GM18858 (cell line): ENCODE results near the gene CST5.
"Not testable (repeated sequence)": the region's sequence is repeated elsewhere in the genome, so short reads cannot be mapped to it uniquely, and the experiment has no call there.

Source experiments
- ATAC-seq: cut with Tn5 transposase; IDR thresholded peaks from one replicate; pipeline ENCODE4 v1.9.1; 2021; ENCODE audit not compliant: unreplicated experiment

The CST5 gene

GRCh38 chr20:23856736-23857135 lies 22.8 kb downstream of the CST5 start:
- ATAC-seq, result no peak

GRCh38 chr20:23856226-23856625 lies 23.3 kb downstream of the CST5 start:
- no peak for ATAC-seq

- no peak for ATAC-seq
These were observed 37.9 kb downstream of the CST5 start for GRCh38 chr20:23841693-23842092.

- ATAC-seq, result no peak
These were observed 43.8 kb downstream of the CST5 start for GRCh38 chr20:23835716-23836115.

GRCh38 chr20:23832775-23833513 lies 46.6 kb downstream of the CST5 start:
- no peak for ATAC-seq

GRCh38 chr20:23831961-23832360 lies 47.6 kb downstream of the CST5 start:
- not testable (repeated sequence) for ATAC-seq

GRCh38 chr20:23826541-23827021 lies 53.0 kb downstream of the CST5 start, which contains the start of gene CST2:
Gene CST2, minus strand, starts transcription at chr20:23826729. Its CDS starts 69 bp downstream, at chr20:23826660.
- ATAC-seq, result no peak
